HepG2 (cell line): Measurements from ENCODE around the gene TECTB. TPM values are rescaled to one million over a fixed set of nuclear protein-coding genes. Genes with fewer than 3 reads are reported as not detected.

Experiments
- ATAC-seq: fragments of 200-7000 bp; cut with Tn5 transposase; 3 replicates; pipeline ENCODE4 v1.9.1; 2020; ENCODE audit warnings: mild to moderate bottlenecking, moderate library complexity
- BruUV-seq: library from RNA; stranded (reverse); fragments of 400-500 nt; replicated peaks from 2 replicates; lab custom pipeline; 2021; lab: Mats Ljungman, UMichigan
- CTCF ChIA-PET: fragments of 300-600 bp; formaldehyde crosslinking; extraction: SDS; loops from one replicate; lab custom pipeline; 2021; ENCODE audit warnings: low total read pairs, inconsistent platforms, low intra/inter-chr PET ratio; lab: Yijun Ruan, JAX
- POLR2A ChIA-PET: fragments of 350-600 bp; sonication (Branson Sonifier 250); formaldehyde crosslinking; loops from one replicate; lab custom pipeline; 2020; ENCODE audit warnings: antibody characterized with exemption, inconsistent platforms; lab: Yijun Ruan, JAX
- DNase-seq: peaks from one replicate; pipeline ENCODE4 v3.0.0-alpha.2; 2015; ENCODE audit warnings: low spot score
- FAIRE-seq: peaks from 3 replicates; lab custom pipeline; 2011; peaks lifted over from hg19 to GRCh38; lab: Jason Lieb, UNC
- H2AFZ ChIP-seq: one replicate; pipeline ENCODE4 v1.6.1; 2011; ENCODE audit warnings: low read length, inconsistent platforms
- H3K27ac ChIP-seq: fragments of 300-600 bp; 3 replicates; pipeline ENCODE4 v1.8.0; 2011; ENCODE audit warnings: mixed run types, mild to moderate bottlenecking, mixed read lengths, low read length, inconsistent platforms; ENCODE audit not compliant: insufficient read depth; ENCODE audit errors: extremely low read length
- H3K27me3 ChIP-seq, 2 experiments: fragments of 200-600 bp in 1 of 2; 2 replicates in 1 of 2; 3 replicates in 1 of 2; pipeline versions ENCODE4 v1.6.0 to v1.8.0; 2011; ENCODE audit warnings: low read length in 2 of 2, mild to moderate bottlenecking in 2 of 2, moderate library complexity in 2 of 2, inconsistent platforms in 1 of 2; ENCODE audit not compliant: insufficient read depth in 2 of 2, control insufficient read depth in 1 of 2
- H3K36me3 ChIP-seq, 2 experiments: fragments of 200-600 bp in 1 of 2; replicated peaks in 1 of 2; 2 replicates in 1 of 2; 3 replicates in 1 of 2; pipeline versions ENCODE4 v1.5.1 to v1.8.0; 2011; ENCODE audit warnings: low read length in 2 of 2, inconsistent platforms in 1 of 2; ENCODE audit not compliant: insufficient read depth in 2 of 2, control insufficient read depth in 1 of 2
- H3K4me1 ChIP-seq: 2 replicates; pipeline ENCODE4 v1.5.1; 2012; ENCODE audit warnings: low read length, inconsistent platforms; ENCODE audit not compliant: insufficient read depth
- H3K4me2 ChIP-seq: 2 replicates; pipeline ENCODE4 v1.6.0; 2011; ENCODE audit warnings: low read depth, low read length, inconsistent platforms
- H3K4me3 ChIP-seq, 3 experiments: fragments of 200-600 bp in 1 of 3; sonication (generic), shearing (Covaris generic) in 1 of 3; replicated peaks in 1 of 3; 2 replicates each; pipeline ENCODE4 v1.5.1; 2011 to 2016; ENCODE audit warnings: low read length in 3 of 3, inconsistent platforms in 2 of 3, low read depth in 2 of 3, mild to moderate bottlenecking in 2 of 3, control low read depth in 1 of 3, mixed read lengths in 1 of 3; ENCODE audit not compliant: insufficient read depth in 1 of 3
- H3K79me2 ChIP-seq: one replicate; pipeline ENCODE4 v1.6.1; 2011; ENCODE audit warnings: low read length, inconsistent platforms; ENCODE audit not compliant: insufficient read depth
- H3K9ac ChIP-seq: 2 replicates; pipeline ENCODE4 v1.6.0; 2011; ENCODE audit warnings: mild to moderate bottlenecking, low read depth, low read length, inconsistent platforms; ENCODE audit not compliant: insufficient read depth
- H3K9me3 ChIP-seq: 2 replicates; pipeline ENCODE4 v1.5.1; 2012; ENCODE audit warnings: mild to moderate bottlenecking, low read length
- H4K20me1 ChIP-seq: 2 replicates; pipeline ENCODE4 v1.6.0; 2011; ENCODE audit warnings: inconsistent platforms, mild to moderate bottlenecking, low read length, moderate library complexity; ENCODE audit not compliant: insufficient read depth
- BHLHE40 ChIP-seq: IDR thresholded peaks from 2 replicates; pipeline ENCODE4 v1.6.1; 2011; ENCODE audit warnings: low read length, improper control_type of control experiment
- BORCS8-MEF2B ChIP-seq: sonication (generic); formaldehyde crosslinking; IDR thresholded peaks from 2 replicates; pipeline ENCODE4 v1.8.0; 2022; ENCODE audit warnings: mild to moderate bottlenecking, missing genetic modification reagents
- JARID2 ChIP-seq: sonication (generic); formaldehyde crosslinking; IDR thresholded peaks from 2 replicates; pipeline ENCODE4 v1.8.1; 2023; ENCODE audit warnings: missing genetic modification reagents, inconsistent platforms; ENCODE audit not compliant: insufficient replicate concordance
- MTA1 ChIP-seq: sonication (generic); formaldehyde crosslinking; IDR thresholded peaks from 2 replicates; pipeline ENCODE4 v1.4.0; 2020; ENCODE audit warnings: missing genetic modification reagents, mild to moderate bottlenecking, borderline replicate concordance
- STAT5B ChIP-seq: sonication (generic); formaldehyde crosslinking; IDR thresholded peaks from 2 replicates; pipeline ENCODE4 v1.4.0; 2020; ENCODE audit warnings: missing genetic modification reagents
- ZFP37 ChIP-seq: sonication (generic); formaldehyde crosslinking; IDR thresholded peaks from 2 replicates; pipeline ENCODE4 v1.4.0; 2020; ENCODE audit warnings: missing genetic modification reagents, borderline replicate concordance
- ZMYM4 ChIP-seq: sonication (generic); formaldehyde crosslinking; IDR thresholded peaks from 2 replicates; pipeline ENCODE4 v1.8.1; 2023; ENCODE audit warnings: mild to moderate bottlenecking, missing genetic modification reagents
- ZNF10 ChIP-seq: sonication (generic); formaldehyde crosslinking; IDR thresholded peaks from 2 replicates; pipeline ENCODE4 v1.4.0; 2020; ENCODE audit warnings: mild to moderate bottlenecking, low read depth, missing genetic modification reagents, borderline replicate concordance
- ZNF30 ChIP-seq: sonication (generic); formaldehyde crosslinking; IDR thresholded peaks from 2 replicates; pipeline ENCODE4 v1.5.0; 2020; ENCODE audit warnings: mild to moderate bottlenecking, missing genetic modification reagents
- ZNF431 ChIP-seq: sonication (generic); formaldehyde crosslinking; IDR thresholded peaks from 2 replicates; pipeline ENCODE4 v1.9.0; 2022; ENCODE audit warnings: missing genetic modification reagents, low read depth, mild to moderate bottlenecking, borderline replicate concordance
- ZNF513 ChIP-seq: sonication (generic); formaldehyde crosslinking; conservative IDR thresholded peaks from 2 replicates; pipeline ENCODE4 v1.5.0; 2020; ENCODE audit warnings: missing genetic modification reagents
- ZNF558 ChIP-seq: sonication (generic); formaldehyde crosslinking; IDR thresholded peaks from 2 replicates; pipeline ENCODE4 v1.9.0; 2022; ENCODE audit warnings: mild to moderate bottlenecking, missing genetic modification reagents, borderline replicate concordance
- ZNF629 ChIP-seq: sonication (generic); formaldehyde crosslinking; conservative IDR thresholded peaks from 2 replicates; pipeline ENCODE4 v1.5.0; 2020; ENCODE audit warnings: missing genetic modification reagents
- ZNF7 ChIP-seq: IDR thresholded peaks from 2 replicates; pipeline ENCODE4 v1.6.1; 2016; ENCODE audit warnings: missing biosample characterization, missing genetic modification reagents
- ZSCAN5A ChIP-seq: sonication (generic); formaldehyde crosslinking; IDR thresholded peaks from 2 replicates; pipeline ENCODE4 v1.8.0; 2022; ENCODE audit warnings: mild to moderate bottlenecking, missing genetic modification reagents, borderline replicate concordance
- WGBS: methylation state at CpG from one replicate; pipeline ENCODE4 v1.1.6; 2017; ENCODE audit warnings: low lambda C conversion rate; 5-methylcytosine and 5-hydroxymethylcytosine counted together
- in situ Hi-C: cut with HindIII; loops from 2 replicates; pipeline ENCODE4 v1.10.0; 2017; ENCODE audit warnings: low pct_unique_long_range_greater_than_20kb; ENCODE audit not compliant: extremely low pct_ligation_motif_present
- intact Hi-C: fragments of 100-400 bp; cut with micrococcal nuclease; formaldehyde crosslinking; loops from one replicate; pipeline ENCODE4 v1.10.0; 2022; ENCODE audit not compliant: unreplicated experiment
- polyA plus RNA-seq, 8 experiments: library from polyadenylated mRNA; depleted of rRNA in 3 of 8; stranded (reverse) in 7 of 8; unstranded in 1 of 8; fragments of >200 nt; fragmentation: Illumina TruSeq in 4 of 8; extraction: Trizol in 4 of 8; gene quantifications; 2 replicates each; pipeline versions ENCODE4 v1.2.1 to v1.2.3, GENCODE V29; 2011 to 2016; ENCODE audit warnings: low read depth in 4 of 8, missing spikeins in 1 of 8, mixed read lengths in 1 of 8; ENCODE audit not compliant: insufficient read depth in 1 of 8
- total RNA-seq, 5 experiments: library from RNA; depleted of rRNA; stranded (reverse); fragments of >200 nt; fragmentation: Illumina TruSeq; extraction: Trizol; gene quantifications; 2 replicates each; pipeline ENCODE4 v1.2.3, GENCODE V29; 2016; ENCODE audit warnings: low read depth in 1 of 5

TECTB gene
- total and polyA plus RNA-seq, 2 of the 13 experiments (the other 11 are each of a cell fraction or from before 2014, with no cell fraction given): 0.78 to 1.8 TPM

DNA sequence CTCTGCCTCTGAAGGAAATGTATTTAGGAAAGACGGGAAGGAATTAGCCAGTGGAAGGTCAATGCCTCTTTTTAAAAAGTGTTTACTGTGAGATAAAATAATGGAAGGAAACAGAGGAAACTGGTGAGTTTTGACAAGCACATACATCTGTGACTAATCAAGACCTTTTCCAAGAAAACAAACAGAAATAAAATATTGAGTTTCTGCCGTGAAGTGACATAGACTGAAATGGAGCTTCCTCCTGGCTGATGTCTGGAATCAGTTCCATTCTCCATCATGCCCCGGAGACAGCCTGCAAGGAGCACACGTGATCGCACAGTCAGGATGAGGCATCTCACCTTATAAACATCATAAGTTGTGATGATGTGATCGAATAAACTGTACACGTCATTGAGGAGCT lies 30.7 kb downstream of the TECTB start:
- Histone ChIP-seq H3K36me3 (no peaks in the 10 kb centered on the region), H3K4me1 (peaks cover 51% of the 10 kb centered on the region), H3K4me3 (no peak overlapping the region), H3K9ac (no peak overlapping the region), H3K4me2 (no peak overlapping the region), H3K9me3 (no peaks in the 10 kb centered on the region), H3K79me2 (no peaks in the 10 kb centered on the region), H3K27ac (no peak overlapping the region), H4K20me1 (no peaks in the 10 kb centered on the region), H2AFZ (no peak overlapping the region), H3K27me3 (no peaks in the 10 kb centered on the region)
- FAIRE-seq: no peak
- intact Hi-C loops: loop anchor here (1.0 to 10.0 kb wide), 6 partner anchors 121 to 557 kb away; no protein-coding TSS in a partner anchor
- no peak for DNase-seq
- ChIA-PET CTCF (interaction anchor here (1.3 to 2.4 kb wide), 4 partner anchors 121 to 198 kb away, joined by 4 to 12 read pairs (median 8); no protein-coding TSS in a partner anchor), POLR2A (no interaction called here)
- BruUV-seq: no TSS peak
- WGBS: 88% methylated on average over 7 of the region's 7 CpGs
- in situ Hi-C loops: loop anchor here (5.0 to 25.0 kb wide), 3 partner anchors 177 to 1227 kb away; partner anchors contain the start of gene ADRA2A
- TF ChIP-seq ZFP37 (CRISPR knock-in tag) (no peak), MTA1 (CRISPR knock-in tag) (no peak), ZNF513 (CRISPR knock-in tag) (no peak), ZNF431 (CRISPR knock-in tag) (no peak), ZNF30 (no peak), ZNF558 (CRISPR knock-in tag) (no peak), STAT5B (CRISPR knock-in tag) (no peak), BORCS8-MEF2B (CRISPR knock-in tag) (no peak), ZNF629 (CRISPR knock-in tag) (no peak), ZNF10 (no peak), ZSCAN5A (CRISPR knock-in tag) (no peak), BHLHE40 (no peak), ZMYM4 (CRISPR knock-in tag) (no peak), JARID2 (CRISPR knock-in tag) (no peak), ZNF7 (CRISPR knock-in tag) (no peak)
- no peak for ATAC-seq
